Right atrium auricular region (tissue), 2 donors: ENCODE data around the gene FBXO3. TPM values are rescaled to one million over a fixed set of nuclear protein-coding genes. Genes with fewer than 3 reads are reported as not detected.

Source experiments
- DNase-seq: peaks from one replicate; pipeline ENCODE4 v3.0.0-alpha.2; 2019; ENCODE audit warnings: low spot score
- H3K27ac ChIP-seq, 2 donors: fragments of 200-600 bp; sonication (generic); 1 replicate in 1 of 2; 2 replicates in 1 of 2; pipeline ENCODE4 v1.5.1; 2016 to 2019
- H3K27me3 ChIP-seq, 2 donors: fragments of 200-600 bp; sonication (generic); one replicate each; pipeline versions ENCODE4 v1.5.1 to v1.6.0; 2017 to 2019
- H3K36me3 ChIP-seq: fragments of 200-600 bp; sonication (generic); one replicate; pipeline ENCODE4 v1.5.1; 2016
- H3K4me1 ChIP-seq, 2 donors: fragments of 200-600 bp; sonication (generic); one replicate each; pipeline versions ENCODE4 v1.5.1 to v1.6.0; 2017 to 2019
- H3K4me3 ChIP-seq, 2 donors: fragments of 200-600 bp; sonication (generic); 1 replicate in 1 of 2; 2 replicates in 1 of 2; pipeline ENCODE4 v1.5.1; 2017 to 2019; ENCODE audit warnings: mild to moderate bottlenecking in 1 of 2, moderate library complexity in 1 of 2
- H3K9me3 ChIP-seq, 2 donors: fragments of 200-600 bp; sonication (generic); one replicate each; pipeline ENCODE4 v1.5.1; 2019
- CTCF ChIP-seq, 2 donors: fragments of 200-600 bp; sonication (generic); IDR thresholded peaks; one replicate each; pipeline ENCODE4 v1.5.1; 2019; ENCODE audit warnings: antibody characterized with exemption in 2 of 2
- total RNA-seq, 2 donors: library from RNA; depleted of rRNA; stranded (reverse); fragments of >200 nt; gene quantifications; one replicate each; pipeline ENCODE4 v1.1.0, GENCODE V29; 2016

The FBXO3 gene
- total RNA-seq, 2 donors from 2014 or later, result 30.7 to 47.9 TPM

- DNase-seq, result no peak
- Histone ChIP-seq H3K4me1 (peaks cover 0 to 59% of the 10 kb centered on the region in 2 donors), H3K27ac (peak overlapping the region in 1 of 2 donors; percentile 88), H3K9me3 (no peaks in the 10 kb centered on the region), H3K4me3 (no peak overlapping the region), H3K27me3 (no peaks in the 10 kb centered on the region), H3K36me3 (no peaks in the 10 kb centered on the region)
- no peak for TF ChIP-seq CTCF (IDR thresholded peaks at IDR 0.05)
These were observed 1.1 kb upstream of the FBXO3 start for GRCh38 chr11:33775467-33775807.

DNA sequence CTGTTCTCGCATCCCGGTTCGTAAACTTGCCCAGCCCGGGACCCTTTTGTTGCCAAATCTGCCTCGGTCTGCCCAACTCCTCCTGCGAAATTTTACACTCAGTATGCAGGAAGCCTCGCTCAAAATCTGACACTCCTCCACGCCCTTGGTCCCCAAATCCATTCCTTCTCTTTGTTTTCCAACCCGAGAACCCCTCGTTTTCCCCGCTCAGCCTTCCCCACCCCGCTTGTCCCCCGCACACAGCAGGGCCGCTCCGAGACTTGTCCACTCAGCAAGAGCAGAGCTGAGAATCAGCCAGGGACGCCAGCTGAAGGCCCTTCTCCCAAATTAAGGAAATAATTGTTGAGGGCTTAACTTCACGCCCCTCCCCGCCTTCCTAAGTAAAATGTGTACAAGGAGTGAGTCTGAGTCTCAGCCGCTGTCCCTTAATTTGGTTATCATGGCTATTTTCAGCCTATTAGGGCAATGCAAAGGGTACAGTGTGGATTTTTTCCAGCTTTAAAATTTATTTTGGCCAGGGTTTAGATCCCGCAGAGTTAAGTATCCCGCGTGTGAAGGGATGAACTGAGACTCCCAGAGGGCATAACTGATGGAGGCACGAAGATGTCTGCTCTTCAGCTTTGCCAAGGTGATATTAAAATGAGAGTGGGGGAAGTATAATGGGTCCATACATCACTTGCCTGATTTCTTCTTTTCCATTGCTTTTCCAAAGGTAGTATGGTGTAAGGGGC, 581 bp upstream of the FBXO3 start:
- no peaks in the 10 kb centered on the region for H3K27me3 ChIP-seq
- peak overlapping the region; percentile 71 to 93 for H3K4me3 ChIP-seq
- no peaks in the 10 kb centered on the region for H3K36me3 ChIP-seq
- DNase-seq, result no peak
- peak overlapping the region; percentile 88 to 89 for H3K27ac ChIP-seq
- TF ChIP-seq CTCF (IDR thresholded peaks at IDR 0.05), result no peak
- peaks cover 0 to 54% of the 10 kb centered on the region in 2 donors for H3K4me1 ChIP-seq
- H3K9me3 ChIP-seq, result no peaks in the 10 kb centered on the region

DNA sequence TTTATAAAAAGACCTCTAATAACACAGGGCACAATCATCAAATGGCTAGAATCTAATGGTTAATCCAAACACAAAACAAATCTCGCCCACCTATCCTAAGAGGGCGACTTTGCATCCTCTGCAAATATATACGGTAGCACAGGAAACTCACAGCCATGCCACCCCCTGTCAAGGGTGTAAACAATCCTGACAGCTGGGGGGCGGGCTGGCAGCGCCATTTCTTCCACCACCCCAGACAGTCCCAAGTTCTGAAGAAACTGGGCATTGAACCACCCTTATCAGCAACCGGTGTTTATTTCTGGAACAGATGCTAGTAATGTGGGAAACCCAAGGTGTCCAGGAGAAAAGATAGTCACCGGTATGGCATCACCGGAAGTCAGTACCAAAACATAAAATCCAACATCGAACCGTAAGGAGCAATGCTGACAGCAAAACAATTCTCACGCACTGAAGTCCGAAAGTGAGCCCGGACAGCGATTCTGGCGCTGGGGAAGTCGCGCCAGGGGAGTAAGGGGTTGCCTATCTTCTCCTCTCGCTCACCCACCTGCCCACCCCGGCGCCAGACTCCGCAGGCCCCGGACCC, 825 bp downstream of the FBXO3 start:
- Histone ChIP-seq H3K4me1 (peaks cover 0 to 39% of the 10 kb centered on the region in 2 donors), H3K9me3 (no peaks in the 10 kb centered on the region), H3K27me3 (no peaks in the 10 kb centered on the region), H3K4me3 (peak overlapping the region; percentile 71 to 93), H3K36me3 (no peaks in the 10 kb centered on the region), H3K27ac (peak overlapping the region; percentile 88 to 89)
- DNase-seq, result no peak
- TF ChIP-seq CTCF (IDR thresholded peaks at IDR 0.05), result peak in 1 of 2 donors; percentile 43

DNA sequence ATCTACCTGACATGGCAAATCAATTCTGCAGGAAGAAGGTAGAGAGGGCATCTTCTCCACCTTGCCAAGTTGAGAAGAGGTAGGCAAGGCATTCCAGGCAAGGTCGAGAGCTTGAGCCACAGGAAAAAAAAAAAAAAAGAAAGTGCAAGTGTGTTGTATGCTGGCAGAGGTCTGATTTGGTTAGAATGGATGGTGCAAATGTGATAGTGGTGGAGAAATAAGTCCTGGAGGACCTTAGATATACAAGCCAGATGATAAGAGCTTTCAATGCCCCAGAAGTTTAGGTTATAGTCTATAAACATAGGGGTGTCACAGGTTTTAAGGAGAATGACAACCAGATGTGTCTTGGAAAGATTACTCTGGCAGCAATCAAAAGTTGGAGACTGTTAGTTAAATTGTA, 1.4 kb downstream of the FBXO3 start:
- Histone ChIP-seq H3K4me1 (peaks cover 0 to 33% of the 10 kb centered on the region in 2 donors), H3K27me3 (no peaks in the 10 kb centered on the region), H3K4me3 (no peak overlapping the region), H3K36me3 (peaks cover 4% of the 10 kb centered on the region), H3K9me3 (no peaks in the 10 kb centered on the region), H3K27ac (no peak overlapping the region)
- no peak for DNase-seq
- TF ChIP-seq CTCF (IDR thresholded peaks at IDR 0.05), result no peak

- Histone ChIP-seq H3K36me3 (peaks cover 9% of the 10 kb centered on the region), H3K4me1 (peaks cover 0 to 33% of the 10 kb centered on the region in 2 donors), H3K27ac (no peak overlapping the region), H3K27me3 (no peaks in the 10 kb centered on the region), H3K4me3 (no peak overlapping the region), H3K9me3 (no peaks in the 10 kb centered on the region)
- DNase-seq, result no peak
- TF ChIP-seq CTCF (IDR thresholded peaks at IDR 0.05), result no peak
These were observed 2.0 kb downstream of the FBXO3 start for GRCh38 chr11:33772300-33772699.
